DMS 273 (cell line): ENCODE results near the gene TNFRSF13B.
"Not testable (repeated sequence)": the region's sequence is repeated elsewhere in the genome, so short reads cannot be mapped to it uniquely, and the experiment has no call there.

ENCODE experiments used
- DNase-seq: peaks from one replicate; lab custom pipeline; 2025; ENCODE audit not compliant: unreplicated experiment; lab: John Stamatoyannopoulos, UW

TNFRSF13B gene

GRCh38 chr17:16971458-16972338 lies at the start of gene TNFRSF13B:
TSS of gene TNFRSF13B (minus strand) at chr17:16972118. CDS start at chr17:16972075, 43 bp downstream.
- no peak for DNase-seq

GRCh38 chr17:17021194-17021863 lies 49.4 kb upstream of the TNFRSF13B start:
- no peak for DNase-seq

- DNase-seq: no peak
These were observed 48.9 kb upstream of the TNFRSF13B start for GRCh38 chr17:17020821-17021193.

- no peak for DNase-seq
These were observed 48.1 kb upstream of the TNFRSF13B start for GRCh38 chr17:17019891-17020456.

- DNase-seq: no peak
These were observed 47.5 kb upstream of the TNFRSF13B start for GRCh38 chr17:17019430-17019762.

- no peak for DNase-seq
These were observed 46.9 kb upstream of the TNFRSF13B start for GRCh38 chr17:17018612-17019429.

- DNase-seq: no peak
These were observed 46.1 kb upstream of the TNFRSF13B start for GRCh38 chr17:17018021-17018441.

- no peak for DNase-seq
These were observed 45.6 kb upstream of the TNFRSF13B start for GRCh38 chr17:17017343-17018014.

GRCh38 chr17:17016199-17017197 lies 44.6 kb upstream of the TNFRSF13B start:
- DNase-seq: not testable (repeated sequence)

- DNase-seq: no peak
These were observed 43.3 kb upstream of the TNFRSF13B start for GRCh38 chr17:17015230-17015629.

- not testable (repeated sequence) for DNase-seq
These were observed 42.8 kb upstream of the TNFRSF13B start for GRCh38 chr17:17014748-17015124.

GRCh38 chr17:17013828-17014747 lies 42.2 kb upstream of the TNFRSF13B start:
- DNase-seq: not testable (repeated sequence)

- not testable (repeated sequence) for DNase-seq
These were observed 39.4 kb upstream of the TNFRSF13B start for GRCh38 chr17:17011043-17011907.

GRCh38 chr17:17010545-17011034 lies 38.7 kb upstream of the TNFRSF13B start:
- not testable (repeated sequence) for DNase-seq

GRCh38 chr17:17009972-17010371 lies 38.1 kb upstream of the TNFRSF13B start:
- not testable (repeated sequence) for DNase-seq

GRCh38 chr17:17008621-17009397 lies 36.9 kb upstream of the TNFRSF13B start:
- not testable (repeated sequence) for DNase-seq
